Measurements from ENCODE around the gene C9orf43.

Gene C9orf43

DNA sequence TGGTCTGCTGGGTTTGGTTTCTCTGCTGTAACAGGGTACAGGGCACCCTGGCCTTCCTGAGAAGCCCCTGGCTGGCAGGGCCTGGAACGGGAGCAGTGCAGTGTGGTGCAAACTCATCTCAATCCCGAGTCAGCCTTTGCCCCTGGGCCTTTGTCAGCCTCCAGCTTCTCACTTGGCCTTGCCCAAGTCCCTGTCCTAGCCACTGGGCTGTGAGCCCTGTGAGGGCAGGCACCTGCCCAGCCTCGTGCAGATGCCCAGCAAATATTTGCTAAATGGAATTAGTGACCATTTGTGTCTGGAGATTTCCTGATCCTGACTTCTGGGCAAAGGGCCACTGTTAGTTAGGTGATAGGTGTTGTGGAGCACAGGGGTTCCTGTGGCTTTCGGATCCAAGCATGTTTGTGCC lies 66.0 kb downstream of the C9orf43 start:
- TF ChIP-seq, protein P1, sequence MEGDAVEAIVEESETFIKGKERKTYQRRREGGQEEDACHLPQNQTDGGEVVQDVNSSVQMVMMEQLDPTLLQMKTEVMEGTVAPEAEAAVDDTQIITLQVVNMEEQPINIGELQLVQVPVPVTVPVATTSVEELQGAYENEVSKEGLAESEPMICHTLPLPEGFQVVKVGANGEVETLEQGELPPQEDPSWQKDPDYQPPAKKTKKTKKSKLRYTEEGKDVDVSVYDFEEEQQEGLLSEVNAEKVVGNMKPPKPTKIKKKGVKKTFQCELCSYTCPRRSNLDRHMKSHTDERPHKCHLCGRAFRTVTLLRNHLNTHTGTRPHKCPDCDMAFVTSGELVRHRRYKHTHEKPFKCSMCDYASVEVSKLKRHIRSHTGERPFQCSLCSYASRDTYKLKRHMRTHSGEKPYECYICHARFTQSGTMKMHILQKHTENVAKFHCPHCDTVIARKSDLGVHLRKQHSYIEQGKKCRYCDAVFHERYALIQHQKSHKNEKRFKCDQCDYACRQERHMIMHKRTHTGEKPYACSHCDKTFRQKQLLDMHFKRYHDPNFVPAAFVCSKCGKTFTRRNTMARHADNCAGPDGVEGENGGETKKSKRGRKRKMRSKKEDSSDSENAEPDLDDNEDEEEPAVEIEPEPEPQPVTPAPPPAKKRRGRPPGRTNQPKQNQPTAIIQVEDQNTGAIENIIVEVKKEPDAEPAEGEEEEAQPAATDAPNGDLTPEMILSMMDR (IDR thresholded peaks at IDR 0.05; ENCODE audit: insufficient read depth, low read length, poor library complexity, severe bottlenecking), result no peak
- Histone ChIP-seq H3K4me3 (replicated peaks; ENCODE audit: low read depth, low read length) (no peak overlapping the region), H3K27me3 (replicated peaks; ENCODE audit: control insufficient read depth, insufficient read depth, low read length) (no peaks in the 10 kb centered on the region), H3K36me3 (ENCODE audit: control insufficient read depth, insufficient read depth, low read length) (no peaks in the 10 kb centered on the region)
- no peak for DNase-seq (ENCODE audit: extremely low read depth, insufficient read length)

DNA sequence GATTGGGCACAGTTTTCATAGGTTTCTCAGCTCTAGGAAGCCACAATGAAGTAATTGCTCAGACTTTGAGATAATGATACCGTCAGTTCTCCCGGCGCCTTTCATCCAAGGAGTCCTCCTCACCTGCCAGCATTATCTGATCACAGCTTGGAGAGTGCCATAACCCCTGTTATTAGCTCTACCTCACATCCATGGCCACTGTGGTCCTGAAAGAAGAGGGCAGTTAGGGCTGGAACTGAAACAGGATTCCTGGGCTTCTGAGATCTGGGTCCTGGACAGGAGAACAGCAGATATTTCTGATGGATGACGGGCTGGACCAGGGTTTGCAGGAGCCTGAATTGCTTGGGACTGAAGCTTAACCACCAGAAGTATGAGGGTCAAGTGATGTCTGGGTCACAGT lies 66.5 kb downstream of the C9orf43 start:
- Histone ChIP-seq H3K36me3 (ENCODE audit: control insufficient read depth, insufficient read depth, low read length) (no peaks in the 10 kb centered on the region), H3K4me3 (replicated peaks; ENCODE audit: low read depth, low read length) (no peak overlapping the region), H3K27me3 (replicated peaks; ENCODE audit: control insufficient read depth, insufficient read depth, low read length) (no peaks in the 10 kb centered on the region)
- TF ChIP-seq, protein P1 (IDR thresholded peaks at IDR 0.05; ENCODE audit: insufficient read depth, low read length, poor library complexity, severe bottlenecking), result no peak
- no peak for DNase-seq (ENCODE audit: extremely low read depth, insufficient read length)

DNA sequence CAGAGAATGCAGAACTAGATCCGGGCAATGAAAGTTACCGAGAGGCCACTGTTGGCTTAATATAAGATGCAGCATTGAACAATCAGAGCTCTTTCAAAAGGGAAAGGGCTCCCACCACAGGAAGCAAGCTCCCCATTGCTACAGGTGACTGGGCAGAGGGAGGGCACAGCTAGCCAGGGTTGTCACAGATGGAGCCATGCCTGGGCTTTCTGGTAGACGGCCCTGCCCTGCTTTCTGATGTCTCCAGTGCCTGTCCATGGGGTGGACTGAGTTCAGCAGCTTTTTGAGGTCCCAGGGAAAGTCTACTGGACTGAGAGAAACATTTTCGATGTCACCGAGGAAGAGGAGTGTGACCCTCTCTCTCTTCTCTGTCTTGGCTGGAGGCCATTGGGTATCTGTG lies 67.1 kb downstream of the C9orf43 start:
- TF ChIP-seq, protein P1 (IDR thresholded peaks at IDR 0.05; ENCODE audit: insufficient read depth, low read length, poor library complexity, severe bottlenecking), result no peak
- no peak overlapping the region for H3K4me3 ChIP-seq (replicated peaks; ENCODE audit: low read depth, low read length)
- no peak for DNase-seq (ENCODE audit: extremely low read depth, insufficient read length)
- H3K36me3 ChIP-seq (ENCODE audit: control insufficient read depth, insufficient read depth, low read length), result no peaks in the 10 kb centered on the region
- H3K27me3 ChIP-seq (replicated peaks; ENCODE audit: control insufficient read depth, insufficient read depth, low read length), result no peaks in the 10 kb centered on the region

DNA sequence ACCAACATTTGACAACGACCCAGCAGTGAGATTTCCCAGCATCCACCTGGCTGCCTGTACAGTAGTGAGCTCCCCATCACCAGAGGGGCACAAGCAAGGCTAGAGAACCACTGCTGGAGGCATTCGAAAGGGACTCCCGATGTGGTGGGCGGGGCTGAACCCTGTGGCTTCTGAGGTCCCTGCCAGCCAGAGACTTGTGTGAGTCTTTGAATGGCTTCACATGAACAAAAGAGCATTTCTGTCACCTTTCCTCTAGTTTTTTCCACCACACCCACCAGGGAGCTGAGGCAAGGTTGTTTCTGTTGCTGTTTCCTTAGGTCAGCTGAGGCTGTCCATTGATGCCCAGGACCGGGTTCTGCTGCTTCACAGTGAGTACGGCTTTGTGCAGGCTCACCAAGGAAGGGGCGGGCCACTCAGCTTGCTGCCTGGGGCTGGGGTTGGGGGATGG lies 68.7 kb downstream of the C9orf43 start:
- H3K27me3 ChIP-seq (replicated peaks; ENCODE audit: control insufficient read depth, insufficient read depth, low read length), result no peaks in the 10 kb centered on the region
- no peak overlapping the region for H3K4me3 ChIP-seq (replicated peaks; ENCODE audit: low read depth, low read length)
- H3K36me3 ChIP-seq (ENCODE audit: control insufficient read depth, insufficient read depth, low read length), result no peaks in the 10 kb centered on the region
- TF ChIP-seq, protein P1 (IDR thresholded peaks at IDR 0.05; ENCODE audit: insufficient read depth, low read length, poor library complexity, severe bottlenecking), result no peak
- DNase-seq (ENCODE audit: extremely low read depth, insufficient read length), result no peak
